Upper lobe of right lung (tissue), 1 donor: ENCODE data around the gene CD300H. TPM values are rescaled to one million over a fixed set of nuclear protein-coding genes. Genes with fewer than 3 reads are reported as not detected.

Experiments
- ATAC-seq: fragments of 200-7000 bp; cut with Tn5 transposase; one replicate; pipeline ENCODE4 v1.9.1; 2020; ENCODE audit warnings: mild to moderate bottlenecking, moderate library complexity
- DNase-seq: peaks from one replicate; pipeline ENCODE4 v3.0.0-alpha.2; 2020
- H3K27ac ChIP-seq: fragments of 200-600 bp; one replicate; pipeline ENCODE4 v1.8.0; 2022
- H3K27me3 ChIP-seq: fragments of 200-600 bp; one replicate; pipeline ENCODE4 v1.8.0; 2022; ENCODE audit warnings: mild to moderate bottlenecking
- H3K36me3 ChIP-seq: fragments of 200-600 bp; one replicate; pipeline ENCODE4 v1.8.0; 2022
- H3K4me1 ChIP-seq: fragments of 200-600 bp; one replicate; pipeline ENCODE4 v1.8.0; 2022
- H3K4me3 ChIP-seq: fragments of 200-600 bp; one replicate; pipeline ENCODE4 v1.8.0; 2022; ENCODE audit warnings: mild to moderate bottlenecking
- H3K9me3 ChIP-seq: fragments of 200-600 bp; one replicate; pipeline ENCODE4 v1.8.0; 2022
- CTCF ChIP-seq: fragments of 200-600 bp; IDR thresholded peaks from one replicate; pipeline ENCODE4 v1.8.0; 2022; ENCODE audit warnings: antibody characterized with exemption
- intact Hi-C: fragments of 100-400 bp; cut with DNase I; formaldehyde crosslinking; loops from one replicate; pipeline ENCODE4 v1.11.0; 2022
- total RNA-seq: library from RNA; stranded (reverse); fragmentation: NEBNext Ultra II Directional; extraction: Animal tissue kit (Norgen Biotek cat#: 25700); gene quantifications from one replicate; pipeline ENCODE4 v1.2.1, GENCODE V29; 2021
- donor health status: DM: no; HTN: yes; CAD: no; lungs with severe emphysema.

Gene CD300H
- total RNA-seq, 1 donor from 2014 or later = not detected

GRCh38 chr17:74571621-74572270 is 4.4 kb upstream of the CD300H start:
- ATAC-seq (no peak), DNase-seq (no peak)
- Histone ChIP-seq H3K27me3 (no peaks in the 10 kb centered on the region), H3K4me1 (peaks cover 7% of the 10 kb centered on the region), H3K9me3 (no peaks in the 10 kb centered on the region), H3K36me3 (no peaks in the 10 kb centered on the region), H3K27ac (no peak overlapping the region), H3K4me3 (no peak overlapping the region)
- intact Hi-C loops = no loop called here
- TF ChIP-seq CTCF = no peak

GRCh38 chr17:74569020-74570003 is 2.0 kb upstream of the CD300H start:
- Histone ChIP-seq H3K27me3 (no peaks in the 10 kb centered on the region), H3K36me3 (no peaks in the 10 kb centered on the region), H3K4me3 (no peak overlapping the region), H3K9me3 (no peaks in the 10 kb centered on the region), H3K27ac (no peak overlapping the region), H3K4me1 (peaks cover 7% of the 10 kb centered on the region)
- ATAC-seq (peak; percentile 69), DNase-seq (no peak)
- TF ChIP-seq CTCF = no peak
- intact Hi-C loops = no loop called here

DNA sequence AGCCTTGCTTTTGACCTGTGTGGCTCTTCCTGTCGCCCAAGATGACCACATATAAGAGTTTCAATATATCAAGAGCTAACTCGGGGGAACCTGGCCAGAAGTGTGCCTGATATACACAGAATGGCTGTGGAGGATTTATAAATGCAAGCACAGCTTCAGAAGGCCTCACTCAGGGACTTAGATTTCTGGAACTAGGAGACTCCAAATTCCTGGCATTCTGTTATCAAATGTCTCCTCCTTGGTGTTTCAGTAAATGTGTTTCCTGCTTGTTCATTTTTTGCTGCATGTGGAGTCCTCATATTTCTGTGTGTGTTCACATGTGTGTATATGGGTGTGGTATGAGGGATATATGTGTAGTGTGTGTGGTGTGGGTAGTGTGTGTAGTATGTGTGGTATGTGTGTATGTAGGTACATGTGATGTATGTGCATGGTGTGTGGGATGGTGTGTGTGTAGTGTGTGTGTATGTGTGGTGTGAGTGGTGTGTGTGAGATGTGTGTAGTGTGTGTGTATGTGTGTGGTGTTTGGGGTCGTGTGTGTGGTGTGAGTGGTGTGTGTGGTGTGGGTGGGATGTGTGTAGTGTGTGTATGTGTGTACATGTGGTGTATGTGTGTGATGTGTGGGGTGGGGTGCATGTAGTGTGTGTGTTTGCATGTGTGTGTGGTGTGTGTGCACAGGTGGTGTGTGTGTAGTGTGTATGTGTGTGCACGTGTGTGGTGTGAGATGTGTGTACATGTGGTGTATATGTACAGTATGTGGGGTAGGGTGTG is 981 bp upstream of the CD300H start:
- peaks cover 7% of the 10 kb centered on the region for H3K4me1 ChIP-seq
- no peaks in the 10 kb centered on the region for H3K27me3 ChIP-seq
- ATAC-seq (no peak), DNase-seq (no peak)
- no peak overlapping the region for H3K27ac ChIP-seq
- H3K9me3 ChIP-seq = no peaks in the 10 kb centered on the region
- no peak overlapping the region for H3K4me3 ChIP-seq
- no peak for TF ChIP-seq CTCF
- intact Hi-C loops = no loop called here
- no peaks in the 10 kb centered on the region for H3K36me3 ChIP-seq

- Histone ChIP-seq H3K4me1 (peaks cover 7% of the 10 kb centered on the region), H3K27me3 (no peaks in the 10 kb centered on the region), H3K27ac (no peak overlapping the region), H3K36me3 (no peaks in the 10 kb centered on the region), H3K4me3 (no peak overlapping the region), H3K9me3 (no peaks in the 10 kb centered on the region)
- peak; percentile 47 for ATAC-seq
- peak; percentile 55 for TF ChIP-seq CTCF
- DNase-seq = no peak
- intact Hi-C loops = no loop called here
Observed at GRCh38 chr17:74566132-74566753, 1.1 kb downstream of the CD300H start.

GRCh38 chr17:74565126-74565525 is 2.2 kb downstream of the CD300H start:
- H3K4me3 ChIP-seq = no peak overlapping the region
- ATAC-seq = no peak
- intact Hi-C loops = no loop called here
- H3K27ac ChIP-seq = no peak overlapping the region
- no peaks in the 10 kb centered on the region for H3K36me3 ChIP-seq
- no peak for DNase-seq
- H3K4me1 ChIP-seq = peaks cover 7% of the 10 kb centered on the region
- H3K9me3 ChIP-seq = no peaks in the 10 kb centered on the region
- no peak for TF ChIP-seq CTCF
- H3K27me3 ChIP-seq = no peaks in the 10 kb centered on the region
